AG10803 (cell line): ENCODE data around the gene PCBD2.

Source experiments
- DNase-seq: peaks from one replicate; pipeline ENCODE4 v3.0.0; 2010; ENCODE audit warnings: low read depth
- H3K4me3 ChIP-seq: 2 replicates; pipeline ENCODE4 v1.5.1; 2011; ENCODE audit warnings: mild to moderate bottlenecking, low read length, control low read depth
- CTCF ChIP-seq: conservative IDR thresholded peaks from 2 replicates; pipeline ENCODE4 v1.5.1; 2011; ENCODE audit warnings: mild to moderate bottlenecking, low read length, control low read depth, inconsistent platforms

Gene PCBD2

GRCh38 chr5:134911285-134912206 is 6.6 kb downstream of the PCBD2 start:
- DNase-seq: peak; percentile 27
- no peak for TF ChIP-seq CTCF
- H3K4me3 ChIP-seq: no peak overlapping the region

- H3K4me3 ChIP-seq: no peak overlapping the region
- DNase-seq: no peak
- TF ChIP-seq CTCF: no peak
Measured at GRCh38 chr5:134913254-134913653, 8.3 kb downstream of the PCBD2 start.

- no peak overlapping the region for H3K4me3 ChIP-seq
- no peak for TF ChIP-seq CTCF
- DNase-seq: no peak
Measured at GRCh38 chr5:134913795-134914194, 8.9 kb downstream of the PCBD2 start.

- TF ChIP-seq CTCF: no peak; the same call in 1 of the 2 replicates
Measured at GRCh38 chr5:134917070-134917815, 12.3 kb downstream of the PCBD2 start.

GRCh38 chr5:134918861-134919260 is 13.9 kb downstream of the PCBD2 start:
- no peak for TF ChIP-seq CTCF
- no peak overlapping the region for H3K4me3 ChIP-seq
- no peak for DNase-seq

More at GRCh38 chr5:134917070-134917815, 12.3 kb downstream of the PCBD2 start:
- DNase-seq: no peak
- no peak overlapping the region for H3K4me3 ChIP-seq

GRCh38 chr5:134920848-134921575 is 16.1 kb downstream of the PCBD2 start:
- DNase-seq: no peak
- no peak for TF ChIP-seq CTCF
- no peak overlapping the region for H3K4me3 ChIP-seq
